ENCODE data around the gene SYMPK.

DNA sequence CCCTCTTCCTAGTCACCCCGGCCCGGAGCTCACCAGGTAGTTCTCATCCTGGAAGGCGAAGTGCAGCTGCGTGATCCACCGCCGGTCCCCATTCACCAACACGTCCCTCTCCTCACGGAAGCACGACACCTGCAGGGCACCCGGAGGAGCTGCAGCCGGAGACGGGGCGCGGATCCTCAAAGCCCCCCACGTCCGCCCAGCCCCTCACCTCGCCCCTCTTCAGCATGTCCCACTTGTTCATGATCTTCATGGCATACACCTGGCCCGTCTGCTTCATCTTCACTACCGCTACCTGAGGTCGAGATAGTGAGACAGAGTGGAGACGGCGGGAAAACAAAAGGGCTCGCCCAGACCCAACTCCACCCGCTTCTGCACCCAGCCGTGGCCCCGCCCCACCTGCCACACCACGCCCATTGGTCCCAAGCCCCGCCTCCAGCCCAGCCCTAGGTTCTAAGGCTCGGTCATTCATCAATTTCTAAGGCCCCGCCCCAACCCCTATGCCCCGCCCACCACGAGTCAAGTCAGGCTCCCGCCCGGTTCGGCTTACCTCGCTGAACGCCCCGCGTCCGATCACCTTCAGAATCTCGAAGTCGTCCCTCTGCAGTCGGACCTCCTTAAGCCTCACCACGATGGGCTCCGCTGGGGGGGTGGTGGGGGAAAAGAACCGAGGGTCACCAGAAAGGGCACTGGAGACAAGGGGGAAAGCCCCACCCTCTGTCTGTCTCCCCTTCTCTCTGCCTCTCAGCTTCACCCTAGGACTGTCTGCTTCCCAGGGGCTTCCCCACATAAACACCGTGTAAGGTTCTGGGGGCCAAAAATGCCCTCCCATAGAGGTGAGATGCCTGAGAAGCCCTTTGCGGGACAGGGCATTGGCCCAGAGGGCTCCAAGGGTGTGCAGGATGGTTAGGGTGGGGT lies 83.5 kb downstream of the SYMPK start:
- TF ChIP-seq, protein P1, sequence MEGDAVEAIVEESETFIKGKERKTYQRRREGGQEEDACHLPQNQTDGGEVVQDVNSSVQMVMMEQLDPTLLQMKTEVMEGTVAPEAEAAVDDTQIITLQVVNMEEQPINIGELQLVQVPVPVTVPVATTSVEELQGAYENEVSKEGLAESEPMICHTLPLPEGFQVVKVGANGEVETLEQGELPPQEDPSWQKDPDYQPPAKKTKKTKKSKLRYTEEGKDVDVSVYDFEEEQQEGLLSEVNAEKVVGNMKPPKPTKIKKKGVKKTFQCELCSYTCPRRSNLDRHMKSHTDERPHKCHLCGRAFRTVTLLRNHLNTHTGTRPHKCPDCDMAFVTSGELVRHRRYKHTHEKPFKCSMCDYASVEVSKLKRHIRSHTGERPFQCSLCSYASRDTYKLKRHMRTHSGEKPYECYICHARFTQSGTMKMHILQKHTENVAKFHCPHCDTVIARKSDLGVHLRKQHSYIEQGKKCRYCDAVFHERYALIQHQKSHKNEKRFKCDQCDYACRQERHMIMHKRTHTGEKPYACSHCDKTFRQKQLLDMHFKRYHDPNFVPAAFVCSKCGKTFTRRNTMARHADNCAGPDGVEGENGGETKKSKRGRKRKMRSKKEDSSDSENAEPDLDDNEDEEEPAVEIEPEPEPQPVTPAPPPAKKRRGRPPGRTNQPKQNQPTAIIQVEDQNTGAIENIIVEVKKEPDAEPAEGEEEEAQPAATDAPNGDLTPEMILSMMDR (IDR thresholded peaks at IDR 0.05) = peak in 5 of 6 experiments; percentile 43 to 82 (median 79)
- TF ChIP-seq POLR2A (IDR thresholded peaks at IDR 0.05) = no peak

Measured in Peyer's patch (tissue), 4 donors.